GM23338 (cell line): ENCODE results near the gene ADGRL1. TPM values are rescaled to one million over a fixed set of nuclear protein-coding genes. Genes with fewer than 3 reads are reported as not detected.
A peak's percentile ranks its signal among the peaks of the same experiment; 100 is the strongest.

Experiments used
- ATAC-seq: fragments of 200-7000 bp; cut with Tn5 transposase; 3 replicates; pipeline ENCODE4 v1.9.1; 2020
- DNase-seq: peaks from one replicate; pipeline ENCODE4 v3.0.0-alpha.2; 2015; ENCODE audit warnings: low spot score
- H2AFZ ChIP-seq: fragments of 200-600 bp; sonication (generic); 2 replicates; pipeline ENCODE4 v1.8.0; 2016; ENCODE audit warnings: antibody characterized with exemption, mild to moderate bottlenecking, moderate library complexity
- H3F3A ChIP-seq: fragments of 200-600 bp; sonication (generic); replicated peaks from 2 replicates; pipeline ENCODE4 v1.8.0; 2017; ENCODE audit warnings: antibody characterized with exemption, mixed run types, low read depth
- H3K27ac ChIP-seq: fragments of 200-600 bp; sonication (generic); 2 replicates; pipeline ENCODE4 v1.6.1; 2016; ENCODE audit warnings: low read depth
- H3K27me3 ChIP-seq: fragments of 200-600 bp; sonication (generic); 2 replicates; pipeline ENCODE4 v1.8.0; 2016; ENCODE audit warnings: mild to moderate bottlenecking, mixed run types, moderate library complexity; ENCODE audit not compliant: insufficient read depth
- H3K36me3 ChIP-seq: fragments of 200-600 bp; sonication (generic); 2 replicates; pipeline ENCODE4 v1.8.0; 2016; ENCODE audit warnings: mild to moderate bottlenecking; ENCODE audit not compliant: insufficient read depth
- H3K4me1 ChIP-seq: fragments of 200-600 bp; sonication (generic); 2 replicates; pipeline ENCODE4 v1.8.0; 2016; ENCODE audit warnings: mild to moderate bottlenecking, moderate library complexity; ENCODE audit not compliant: insufficient read depth
- H3K4me2 ChIP-seq: fragments of 200-600 bp; sonication (generic); 2 replicates; pipeline ENCODE4 v1.7.1; 2017; ENCODE audit warnings: mixed run types
- H3K4me3 ChIP-seq: fragments of 200-600 bp; sonication (generic); 2 replicates; pipeline ENCODE4 v1.6.1; 2016; ENCODE audit warnings: mixed run types
- H3K79me2 ChIP-seq: fragments of 200-600 bp; sonication (generic); replicated peaks from 2 replicates; pipeline ENCODE4 v1.8.0; 2017; ENCODE audit warnings: mild to moderate bottlenecking; ENCODE audit not compliant: insufficient read depth
- H3K9me2 ChIP-seq: fragments of 200-600 bp; sonication (generic); 2 replicates; pipeline ENCODE4 v1.8.0; 2017; ENCODE audit not compliant: insufficient read depth
- H4K20me1 ChIP-seq: fragments of 200-600 bp; sonication (generic); replicated peaks from 2 replicates; pipeline ENCODE4 v1.8.0; 2017; ENCODE audit warnings: mild to moderate bottlenecking; ENCODE audit not compliant: insufficient read depth
- H3K27ac Mint-ChIP-seq: 2 replicates; pipeline ENCODE4 v1.8.0; 2020; ENCODE audit warnings: inconsistent platforms, mild to moderate bottlenecking, moderate library complexity, mixed read lengths
- H3K27me3 Mint-ChIP-seq: 3 replicates; pipeline ENCODE4 v1.8.0; 2022; ENCODE audit warnings: low read depth, mild to moderate bottlenecking, moderate library complexity, mixed read lengths, inconsistent platforms; ENCODE audit not compliant: insufficient read depth, poor library complexity
- H3K36me3 Mint-ChIP-seq: 3 replicates; pipeline ENCODE4 v1.8.0; 2021; ENCODE audit warnings: low read depth, mild to moderate bottlenecking, inconsistent platforms, moderate library complexity, mixed read lengths
- H3K4me1 Mint-ChIP-seq: 3 replicates; pipeline ENCODE4 v1.8.0; 2020; ENCODE audit warnings: mild to moderate bottlenecking, inconsistent platforms, mixed read lengths
- H3K4me3 Mint-ChIP-seq: 3 replicates; pipeline ENCODE4 v1.8.0; 2021; ENCODE audit warnings: moderate library complexity, mild to moderate bottlenecking, inconsistent platforms, mixed read lengths
- H3K9me3 Mint-ChIP-seq: 3 replicates; pipeline ENCODE4 v1.8.0; 2020; ENCODE audit warnings: moderate library complexity, mild to moderate bottlenecking, inconsistent platforms, mixed read lengths
- CREB1 ChIP-seq: fragments of 250-450 bp; sonication (Bioruptor Pico); IDR thresholded peaks from 2 replicates; pipeline ENCODE4 v1.5.0; 2020; ENCODE audit warnings: low read depth, mild to moderate bottlenecking, moderate library complexity
- POLR2AphosphoS5 ChIP-seq: IDR thresholded peaks from 2 replicates; pipeline ENCODE4 v1.6.1; 2016; ENCODE audit warnings: antibody characterized with exemption, low read depth
- REST ChIP-seq: IDR thresholded peaks from one replicate; pipeline ENCODE4 v1.6.1; 2018; ENCODE audit warnings: antibody characterized with exemption; ENCODE audit not compliant: unreplicated experiment
- ZNF114 ChIP-seq: fragments of 250-450 bp; sonication (Bioruptor Pico); IDR thresholded peaks from 2 replicates; pipeline ENCODE4 v1.5.0; 2020; ENCODE audit warnings: mild to moderate bottlenecking, moderate library complexity
- polyA plus RNA-seq: library from polyadenylated mRNA; unstranded; fragments of >200 nt; fragmentation: Nextera tagmentation; extraction: Ambion mirVana; gene quantifications from 2 replicates; pipeline ENCODE4 v1.2.1, GENCODE V29; 2016
- total RNA-seq: library from RNA; depleted of rRNA; stranded (reverse); fragments of >200 nt; shearing (Covaris generic); gene quantifications from 2 replicates; pipeline ENCODE4 v1.2.3, GENCODE V29; 2014
- TF ChIP-seq, protein P1 (sequence below), 2 experiments: fragments of 200-600 bp in 1 of 2; sonication (generic) in 1 of 2; conservative IDR thresholded peaks; 2 replicates each; pipeline versions ENCODE4 v1.5.1 to v1.6.1; 2016 to 2017; ENCODE audit warnings: antibody characterized with exemption in 2 of 2, low read depth in 2 of 2, mild to moderate bottlenecking in 2 of 2, moderate library complexity in 1 of 2
- TF ChIP-seq, protein P2 (sequence below): IDR thresholded peaks from 2 replicates; pipeline ENCODE4 v1.6.1; 2016; ENCODE audit warnings: antibody characterized with exemption

ADGRL1 gene
- total and polyA plus RNA-seq, 2 experiments from 2014 or later: 20.6 to 100 TPM

DNA sequence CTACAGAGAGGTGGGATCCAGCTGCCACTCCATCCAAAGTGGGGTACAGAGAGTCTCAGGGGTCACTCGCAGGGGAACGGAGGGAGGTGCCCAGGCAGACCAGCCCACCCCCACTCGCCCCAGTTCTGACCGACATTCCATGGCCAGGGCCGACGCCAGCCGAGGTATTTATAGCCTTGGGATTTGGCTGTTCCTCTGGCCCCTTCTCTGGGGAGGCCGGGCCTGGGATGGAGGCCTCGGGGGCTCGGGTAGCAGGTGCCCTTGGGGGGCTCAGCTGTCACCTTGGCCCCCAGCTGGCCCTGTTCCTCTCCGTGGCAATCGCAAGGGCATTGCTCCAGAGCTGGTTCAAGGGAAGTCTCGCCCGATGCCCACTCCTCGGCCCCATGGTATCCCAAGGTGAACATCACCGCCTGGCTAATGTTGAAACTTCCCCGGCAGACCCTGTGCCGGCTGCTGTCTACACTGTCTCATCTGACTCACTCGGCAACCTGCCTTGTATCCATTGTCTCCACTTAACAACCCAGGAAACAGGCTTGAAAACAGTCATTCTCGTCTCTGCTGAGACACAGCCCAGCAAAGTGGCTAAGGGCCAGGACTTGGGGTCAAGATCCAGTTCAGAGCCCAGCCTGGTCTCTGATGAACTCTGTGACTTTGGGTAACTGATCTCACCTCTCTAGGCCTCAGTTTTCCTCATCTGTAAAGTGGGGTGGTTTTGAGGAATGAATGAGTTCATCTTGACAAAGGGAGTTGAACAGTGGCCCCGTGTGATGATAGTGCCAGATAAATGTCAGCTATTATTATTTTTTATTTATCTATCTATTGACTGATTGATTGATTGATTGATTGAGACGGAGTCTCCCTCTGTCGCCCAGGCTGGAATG lies 98.1 kb downstream of the ADGRL1 start (continued):
- no peak for TF ChIP-seq POLR2AphosphoS5

DNA sequence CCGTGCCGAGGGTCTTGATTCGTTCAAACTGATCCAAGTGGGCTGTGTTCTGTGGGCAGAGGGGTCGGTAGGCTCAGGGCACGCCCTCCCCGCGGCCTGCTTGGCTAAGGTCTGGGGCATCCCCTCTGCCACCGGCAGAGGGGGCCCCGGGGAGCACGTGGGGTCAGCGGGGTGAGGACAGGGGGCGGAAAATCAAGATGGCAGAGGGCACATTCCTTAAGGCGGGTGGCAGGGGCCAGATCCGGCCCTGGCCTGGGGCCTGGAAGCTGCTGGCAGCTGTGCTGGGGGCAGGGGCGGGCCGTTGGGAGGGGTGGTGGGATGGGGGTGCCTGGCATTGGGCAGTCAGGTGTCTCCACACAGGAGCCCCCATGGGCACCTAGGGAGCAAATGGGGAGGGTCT lies 99.1 kb downstream of the ADGRL1 start:
- Mint-ChIP-seq H3K4me1 (peaks cover 4% of the 10 kb centered on the region), H3K36me3 (no peaks in the 10 kb centered on the region; the same call in 2 of the 3 replicates), H3K4me3 (no peak overlapping the region), H3K27me3 (peaks cover 2% of the 10 kb centered on the region), H3K27ac (no peak overlapping the region; the same call in 1 of the 2 replicates), H3K9me3 (no peaks in the 10 kb centered on the region)
- ATAC-seq (peak; percentile 52), DNase-seq (peak; percentile 24)
- no peak overlapping the region for H3K4me2 ChIP-seq
- H3K4me3 ChIP-seq: no peak overlapping the region
- H3K9me2 ChIP-seq: no peaks in the 10 kb centered on the region
- no peak for TF ChIP-seq CREB1 (CRISPR knock-in tag)
- TF ChIP-seq, protein P1, sequence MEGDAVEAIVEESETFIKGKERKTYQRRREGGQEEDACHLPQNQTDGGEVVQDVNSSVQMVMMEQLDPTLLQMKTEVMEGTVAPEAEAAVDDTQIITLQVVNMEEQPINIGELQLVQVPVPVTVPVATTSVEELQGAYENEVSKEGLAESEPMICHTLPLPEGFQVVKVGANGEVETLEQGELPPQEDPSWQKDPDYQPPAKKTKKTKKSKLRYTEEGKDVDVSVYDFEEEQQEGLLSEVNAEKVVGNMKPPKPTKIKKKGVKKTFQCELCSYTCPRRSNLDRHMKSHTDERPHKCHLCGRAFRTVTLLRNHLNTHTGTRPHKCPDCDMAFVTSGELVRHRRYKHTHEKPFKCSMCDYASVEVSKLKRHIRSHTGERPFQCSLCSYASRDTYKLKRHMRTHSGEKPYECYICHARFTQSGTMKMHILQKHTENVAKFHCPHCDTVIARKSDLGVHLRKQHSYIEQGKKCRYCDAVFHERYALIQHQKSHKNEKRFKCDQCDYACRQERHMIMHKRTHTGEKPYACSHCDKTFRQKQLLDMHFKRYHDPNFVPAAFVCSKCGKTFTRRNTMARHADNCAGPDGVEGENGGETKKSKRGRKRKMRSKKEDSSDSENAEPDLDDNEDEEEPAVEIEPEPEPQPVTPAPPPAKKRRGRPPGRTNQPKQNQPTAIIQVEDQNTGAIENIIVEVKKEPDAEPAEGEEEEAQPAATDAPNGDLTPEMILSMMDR (conservative IDR thresholded peaks at IDR 0.05; ENCODE audit: low read depth in 2 of 2): peak; percentile 14 to 22; a peak in 2 of 4 replicates
- no peak overlapping the region for H3K27ac ChIP-seq
- no peaks in the 10 kb centered on the region for H3K27me3 ChIP-seq
- H3K79me2 ChIP-seq: no peaks in the 10 kb centered on the region
- no peaks in the 10 kb centered on the region for H3K36me3 ChIP-seq
- H2AFZ ChIP-seq: no peak overlapping the region
- H3F3A ChIP-seq: no peaks in the 10 kb centered on the region; the same call in 1 of the 2 replicates
- peaks cover 5% of the 10 kb centered on the region; the same call in 1 of the 2 replicates for H3K4me1 ChIP-seq
- no peaks in the 10 kb centered on the region; the same call in 1 of the 2 replicates for H4K20me1 ChIP-seq

GRCh38 chr19:14105680-14106079 lies 100.3 kb downstream of the ADGRL1 start:
- no peak overlapping the region for H3K4me2 ChIP-seq
- no peaks in the 10 kb centered on the region for H3K9me2 ChIP-seq
- no peak overlapping the region for H3K4me3 ChIP-seq
- H3K36me3 ChIP-seq: no peaks in the 10 kb centered on the region
- H3K27me3 Mint-ChIP-seq: no peaks in the 10 kb centered on the region
- H3K4me1 ChIP-seq: no peaks in the 10 kb centered on the region
- H3K27me3 ChIP-seq: no peaks in the 10 kb centered on the region
- ATAC-seq: no peak
- no peaks in the 10 kb centered on the region; the same call in 1 of the 2 replicates for H4K20me1 ChIP-seq
- H3K27ac ChIP-seq: no peak overlapping the region
- no peaks in the 10 kb centered on the region for H3K79me2 ChIP-seq
- no peaks in the 10 kb centered on the region for H3K9me3 Mint-ChIP-seq
- no peak overlapping the region for H2AFZ ChIP-seq
- no peaks in the 10 kb centered on the region; the same call in 1 of the 2 replicates for H3F3A ChIP-seq
- no peak for DNase-seq
- TF ChIP-seq, protein P2, sequence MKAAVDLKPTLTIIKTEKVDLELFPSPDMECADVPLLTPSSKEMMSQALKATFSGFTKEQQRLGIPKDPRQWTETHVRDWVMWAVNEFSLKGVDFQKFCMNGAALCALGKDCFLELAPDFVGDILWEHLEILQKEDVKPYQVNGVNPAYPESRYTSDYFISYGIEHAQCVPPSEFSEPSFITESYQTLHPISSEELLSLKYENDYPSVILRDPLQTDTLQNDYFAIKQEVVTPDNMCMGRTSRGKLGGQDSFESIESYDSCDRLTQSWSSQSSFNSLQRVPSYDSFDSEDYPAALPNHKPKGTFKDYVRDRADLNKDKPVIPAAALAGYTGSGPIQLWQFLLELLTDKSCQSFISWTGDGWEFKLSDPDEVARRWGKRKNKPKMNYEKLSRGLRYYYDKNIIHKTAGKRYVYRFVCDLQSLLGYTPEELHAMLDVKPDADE: no peak
- no peak for TF ChIP-seq REST
- no peak for TF ChIP-seq ZNF114 (CRISPR knock-in tag)
- H3K4me1 Mint-ChIP-seq: no peaks in the 10 kb centered on the region; the same call in 2 of the 3 replicates
- no peaks in the 10 kb centered on the region; the same call in 2 of the 3 replicates for H3K36me3 Mint-ChIP-seq
- H3K27ac Mint-ChIP-seq: no peak overlapping the region
- H3K4me3 Mint-ChIP-seq: no peak overlapping the region
